CD4-positive, alpha-beta T cell treated with Interleukin-21 for 1 hour (primary cell): Measurements from ENCODE around the gene LIFR.

Source experiments
- DNase-seq: peaks from one replicate; pipeline ENCODE4 v3.0.0-alpha.2; 2020

LIFR gene

DNA sequence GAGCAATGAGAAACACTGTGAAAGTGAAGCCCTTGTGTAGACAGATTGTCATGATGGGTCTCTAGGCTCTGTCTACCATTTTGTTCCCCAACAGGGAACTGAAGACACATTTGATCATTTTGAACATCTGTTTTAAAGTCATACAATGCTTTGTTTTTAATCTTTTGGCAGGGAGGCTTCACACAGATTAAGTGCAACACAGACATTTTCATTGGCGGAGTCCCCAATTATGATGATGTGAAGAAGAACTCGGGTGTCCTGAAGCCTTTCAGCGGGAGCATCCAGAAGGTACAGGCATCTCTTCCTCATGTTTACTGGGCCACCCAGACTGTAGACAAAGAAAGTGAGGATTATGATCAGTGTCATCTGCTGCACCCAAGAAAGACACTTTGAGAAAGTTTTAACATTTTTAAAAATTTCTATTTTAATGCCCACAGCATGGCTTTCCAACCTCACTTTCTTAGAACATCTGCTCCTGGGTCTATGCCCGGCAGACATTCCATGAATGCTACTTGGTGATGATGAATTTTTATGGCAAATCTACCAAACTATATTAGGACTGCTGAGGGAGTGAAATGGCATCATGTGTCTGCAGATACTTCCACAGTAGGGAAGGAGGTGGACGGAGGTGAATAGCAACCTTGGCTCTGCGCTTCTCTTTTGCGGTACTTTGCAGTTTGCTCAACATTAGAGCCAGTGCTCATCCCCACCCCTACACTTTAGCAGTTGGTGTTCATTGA lies 121.3 kb downstream of the LIFR start:
- DNase-seq, result no peak

DNA sequence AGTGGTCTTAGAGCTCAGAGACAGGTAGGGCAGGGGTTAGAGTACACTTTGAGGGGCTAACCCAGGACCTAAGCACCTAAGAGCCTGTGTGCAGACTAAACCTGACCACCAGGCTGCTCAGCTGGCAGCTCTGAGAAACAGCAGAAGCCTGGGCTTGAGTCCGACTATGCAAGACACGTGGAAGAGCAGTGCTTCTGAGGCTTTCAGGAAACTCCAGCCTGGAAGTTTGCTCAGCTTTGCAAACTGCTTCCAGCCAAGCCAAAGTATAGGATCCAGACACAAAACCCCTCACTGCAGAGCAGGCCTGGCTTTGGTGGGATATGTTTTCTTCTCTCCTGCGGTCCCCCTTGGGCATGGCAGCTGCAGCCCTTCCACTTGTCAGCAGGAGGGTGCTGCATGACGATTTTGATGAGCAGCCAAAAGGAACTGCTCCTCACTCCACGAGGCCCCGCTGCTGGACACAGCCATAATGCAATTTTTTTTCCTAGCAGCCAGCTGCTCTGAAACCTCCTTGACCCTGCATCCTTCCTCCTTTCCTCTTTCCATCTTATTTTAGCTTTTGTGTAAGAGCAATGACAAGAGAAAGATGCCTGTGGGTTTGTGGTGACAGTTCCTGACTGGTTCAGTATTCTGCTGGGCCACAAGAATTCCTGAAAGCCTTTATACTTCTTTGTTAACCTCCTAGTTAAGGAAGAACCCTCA lies 123.1 kb downstream of the LIFR start:
- no peak for DNase-seq

DNA sequence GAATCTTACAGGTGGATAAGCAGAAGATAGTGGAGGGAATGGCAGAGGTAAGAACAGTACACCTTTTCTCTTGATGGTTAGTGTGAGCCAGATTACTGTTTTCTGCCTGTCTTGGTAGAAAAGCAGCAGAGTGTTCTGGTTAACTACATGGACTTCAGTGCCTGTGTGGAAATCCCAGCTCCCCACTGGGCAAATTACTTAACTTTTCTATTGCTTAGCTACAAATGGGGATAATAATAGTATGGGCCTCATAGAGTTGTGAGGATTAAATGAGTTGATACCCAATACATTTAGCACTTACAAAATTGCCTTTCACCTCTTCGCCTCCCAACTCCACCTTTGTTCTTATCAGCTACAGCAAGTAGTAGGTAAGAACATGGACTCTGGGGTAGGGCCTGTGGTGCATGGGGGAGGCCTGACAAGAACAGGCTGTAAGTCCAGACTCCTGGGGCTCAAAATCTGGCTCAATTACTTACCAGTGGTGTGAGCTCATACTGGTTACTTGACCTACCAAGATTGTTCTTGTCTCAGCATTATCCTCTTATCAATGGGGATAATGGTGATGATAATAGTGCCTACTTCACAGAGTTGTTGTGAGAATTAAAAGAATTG lies 125.1 kb downstream of the LIFR start:
- DNase-seq, result no peak

DNA sequence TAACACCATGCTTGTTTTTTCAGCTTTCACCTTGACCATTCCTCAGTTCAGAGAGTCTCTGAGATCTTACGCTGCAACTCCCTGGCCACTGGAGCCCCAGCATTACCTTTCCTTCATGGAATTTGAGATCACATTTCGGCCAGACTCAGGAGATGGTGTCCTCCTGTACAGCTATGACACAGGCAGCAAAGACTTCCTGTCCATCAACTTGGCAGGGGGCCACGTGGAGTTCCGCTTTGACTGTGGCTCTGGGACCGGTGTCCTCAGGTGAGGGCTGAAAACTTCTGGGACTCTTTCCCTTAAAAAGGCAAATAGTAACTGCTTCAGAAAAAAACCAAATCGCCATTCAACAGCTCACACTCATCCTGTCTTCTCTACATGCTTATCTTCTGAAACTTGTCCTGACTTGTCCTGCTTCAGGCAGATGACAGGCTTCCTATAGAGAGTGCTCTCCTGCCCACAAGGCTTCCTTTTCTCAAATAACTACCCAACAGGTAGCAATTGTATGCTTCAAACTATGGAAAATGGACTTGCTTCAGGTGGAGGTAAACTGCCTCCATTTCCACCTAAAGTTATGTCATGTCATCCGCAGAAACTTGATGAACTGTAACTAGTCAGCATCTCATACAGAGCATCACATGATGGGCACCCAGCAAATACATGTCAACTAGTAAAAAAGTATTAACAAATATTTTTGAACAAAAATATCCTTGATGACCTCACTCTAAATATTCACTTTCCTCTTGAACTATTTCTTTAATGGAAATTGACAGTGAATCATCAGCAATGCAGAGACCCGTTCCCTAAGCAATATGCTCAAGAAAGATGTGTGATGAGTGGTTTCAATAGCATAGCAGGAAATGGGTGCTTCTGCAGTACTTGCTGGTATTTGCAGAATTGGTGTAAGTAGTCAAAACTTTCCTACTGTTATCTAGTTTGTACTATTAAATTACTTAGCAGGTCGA lies 129.2 kb downstream of the LIFR start:
- DNase-seq, result no peak

DNA sequence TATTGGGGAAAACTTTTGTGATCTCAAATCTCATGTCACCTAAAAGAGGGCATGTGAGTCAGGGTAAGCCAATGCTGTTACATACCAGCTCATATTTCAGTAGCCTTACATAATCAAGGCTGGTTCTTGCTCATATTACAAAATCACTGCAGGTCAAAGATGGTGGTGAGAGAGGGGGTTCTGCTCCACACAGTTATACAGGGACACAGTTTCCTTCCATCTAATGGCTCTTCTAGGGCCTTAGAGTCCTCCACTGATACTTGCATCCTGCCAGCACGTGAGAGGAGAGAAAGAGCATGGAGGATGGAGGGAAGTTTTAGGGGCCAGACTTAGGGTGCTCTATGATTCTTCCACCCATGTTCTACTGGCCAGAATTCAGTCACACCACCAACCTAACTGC lies 130.0 kb downstream of the LIFR start:
- DNase-seq, result no peak
